ENCODE data around the gene BYSL. TPM values are rescaled to one million over a fixed set of nuclear protein-coding genes. Genes with fewer than 3 reads are reported as not detected.

BYSL gene
- total RNA-seq, 1 experiment from 2014 or later, result 46.5 TPM

- Histone ChIP-seq H3K9me2 (replicated peaks; ENCODE audit: low read length) (no peaks in the 10 kb centered on the region), H4K20me1 (ENCODE audit: low read length) (0 out of 2 replicates have a peak, but pooled peaks cover 3% of the 10 kb centered on the region), H3K79me2 (ENCODE audit: low read length) (peaks cover 35% of the 10 kb centered on the region), H3K9ac (ENCODE audit: low read length) (peak overlapping the region; percentile 64), H3K4me2 (ENCODE audit: low read length) (peak overlapping the region; percentile 92), H3K27ac (ENCODE audit: low read length) (no peak overlapping the region), H3K27me3 (ENCODE audit: low read length) (no peaks in the 10 kb centered on the region), H3K36me3 (ENCODE audit: low read depth, low read length) (peaks cover 8% of the 10 kb centered on the region; the same call in 1 of the 2 replicates), H3K4me3 (ENCODE audit: low read length) (peak overlapping the region; percentile 87), H2AFZ (ENCODE audit: low read length) (peak overlapping the region; percentile 84), H3F3A (ENCODE audit: low read length, unreplicated experiment) (no peaks in the 10 kb centered on the region), H3K4me1 (ENCODE audit: insufficient read depth, low read length) (peaks cover 33% of the 10 kb centered on the region), H3K9me3 (ENCODE audit: low read length) (no peaks in the 10 kb centered on the region)
- ChIA-PET CTCF (interaction anchor here (1.0 kb wide), 1 partner anchor 20 kb away, joined by 4 read pairs; the partner anchor contains the start of genes BYSL and MED20), POLR2A (ENCODE audit: unreplicated experiment) (interaction anchor here (0.6 kb wide), 1 partner anchor 631 kb away, joined by 4 read pairs; no protein-coding TSS in a partner anchor)
- ATAC-seq, result peak; percentile 6
- intact Hi-C loops (cut with micrococcal nuclease), result no loop called here
- no peak for TF ChIP-seq CTCF (conservative IDR thresholded peaks at IDR 0.05; ENCODE audit: low read depth, low read length)
- TF ChIP-seq EZH2phosphoT487 (IDR thresholded peaks at IDR 0.05; ENCODE audit: borderline replicate concordance, low read length), result no peak
- TF ChIP-seq EZH2 (IDR thresholded peaks at IDR 0.05; ENCODE audit: low read length, unreplicated experiment), result no peak
- no TSS peak for BruUV-seq (replicated peaks)
- DNase-seq, result peak; percentile 13
Observed at GRCh38 chr6:41940759-41941279, 19.5 kb downstream of the BYSL start.

- ATAC-seq (peak; percentile 92), DNase-seq (peak; percentile 96)
- H3K4me3 ChIP-seq (ENCODE audit: low read length), result peak within 1 kb of the TSS; percentile 87
- H3K4me1 ChIP-seq (ENCODE audit: insufficient read depth, low read length), result peaks cover 29% of the 10 kb centered on the region
- no peaks in the 10 kb centered on the region for H3K27me3 ChIP-seq (ENCODE audit: low read length)
- no peaks in the 10 kb centered on the region for H3K9me3 ChIP-seq (ENCODE audit: low read length)
- no peaks in the 10 kb centered on the region for H4K20me1 ChIP-seq (ENCODE audit: low read length)
- peak within 1 kb of the TSS; percentile 35 for H3K27ac ChIP-seq (ENCODE audit: low read length)
- H3K9ac ChIP-seq (ENCODE audit: low read length), result peak within 1 kb of the TSS; percentile 64
- no peaks in the 10 kb centered on the region for H3F3A ChIP-seq (ENCODE audit: low read length, unreplicated experiment)
- CTCF ChIA-PET, result interaction anchor here (1.0 kb wide), 2 partner anchors 20 to 94 kb away, joined by 3 to 4 read pairs; partner anchors contain the start of genes BYSL and MED20
- peaks cover 35% of the 10 kb centered on the region for H3K79me2 ChIP-seq (ENCODE audit: low read length)
- no peak for TF ChIP-seq CTCF (conservative IDR thresholded peaks at IDR 0.05; ENCODE audit: low read depth, low read length)
- no peak for TF ChIP-seq EZH2phosphoT487 (IDR thresholded peaks at IDR 0.05; ENCODE audit: borderline replicate concordance, low read length)
- no peak for TF ChIP-seq EZH2 (IDR thresholded peaks at IDR 0.05; ENCODE audit: low read length, unreplicated experiment)
- POLR2A ChIA-PET (ENCODE audit: unreplicated experiment), result interaction anchor here (0.6 kb wide), 1 partner anchor 630 kb away, joined by 4 read pairs; no protein-coding TSS in a partner anchor
- no peaks in the 10 kb centered on the region for H3K9me2 ChIP-seq (replicated peaks; ENCODE audit: low read length)
- BruUV-seq (replicated peaks), result no TSS peak
- peaks cover 8% of the 10 kb centered on the region; the same call in 1 of the 2 replicates for H3K36me3 ChIP-seq (ENCODE audit: low read depth, low read length)
- H2AFZ ChIP-seq (ENCODE audit: low read length), result peak within 1 kb of the TSS; percentile 97
- intact Hi-C loops (cut with micrococcal nuclease), result loop anchor here (1.0 kb wide), 1 partner anchor 103 kb away; no protein-coding TSS in a partner anchor
- peak within 1 kb of the TSS; percentile 92 for H3K4me2 ChIP-seq (ENCODE audit: low read length)
Observed at GRCh38 chr6:41941280-41942066, 20.2 kb downstream of the BYSL start, which contains the start of gene CCND3. Gene CCND3 (minus strand): TSS chr6:41941808. CDS start chr6:41941649, 159 bp downstream.

Data from PC-3 (cell line).